Measurements from ENCODE around the gene ANXA3. TPM values are rescaled to one million over a fixed set of nuclear protein-coding genes. Genes with fewer than 3 reads are reported as not detected.
A peak's percentile ranks its signal among the peaks of the same experiment; 100 is the strongest.

Gene ANXA3
- total RNA-seq, 1 donor from 2014 or later, result 182 TPM

GRCh38 chr4:78567500-78568060, 16.0 kb downstream of the ANXA3 start:
- Histone ChIP-seq H3K27me3 (no peaks in the 10 kb centered on the region), H3K36me3 (no peaks in the 10 kb centered on the region), H3K9me3 (no peaks in the 10 kb centered on the region), H3K4me3 (no peak overlapping the region), H3K27ac (peak overlapping the region; percentile 15), H3K4me1 (peaks cover 17% of the 10 kb centered on the region)
- ATAC-seq, result no peak
- intact Hi-C loops (cut with DNase I), result no loop called here
- no peak for DNase-seq
- TF ChIP-seq CTCF (IDR thresholded peaks at IDR 0.05), result no peak

- no peak overlapping the region for H3K27ac ChIP-seq
- no peaks in the 10 kb centered on the region for H3K9me3 ChIP-seq
- DNase-seq, result no peak
- intact Hi-C loops (cut with DNase I), result no loop called here
- H3K4me1 ChIP-seq, result peaks cover 17% of the 10 kb centered on the region
- no peaks in the 10 kb centered on the region for H3K27me3 ChIP-seq
- TF ChIP-seq CTCF (IDR thresholded peaks at IDR 0.05), result no peak
- no peak overlapping the region for H3K4me3 ChIP-seq
- ATAC-seq, result no peak
- no peaks in the 10 kb centered on the region for H3K36me3 ChIP-seq
These were observed 17.2 kb downstream of the ANXA3 start for GRCh38 chr4:78568640-78569305.

GRCh38 chr4:78569306-78569821, 17.8 kb downstream of the ANXA3 start:
- ATAC-seq, result peak; percentile 63
- no peak for TF ChIP-seq CTCF (IDR thresholded peaks at IDR 0.05)

GRCh38 chr4:78570117-78570516, 18.5 kb downstream of the ANXA3 start:
- Histone ChIP-seq H3K4me3 (no peak overlapping the region), H3K36me3 (no peaks in the 10 kb centered on the region), H3K27ac (no peak overlapping the region), H3K27me3 (no peaks in the 10 kb centered on the region), H3K4me1 (peaks cover 17% of the 10 kb centered on the region), H3K9me3 (no peaks in the 10 kb centered on the region)
- no peak for DNase-seq
- intact Hi-C loops (cut with DNase I), result no loop called here
- TF ChIP-seq CTCF (IDR thresholded peaks at IDR 0.05), result no peak
- ATAC-seq, result no peak

More at GRCh38 chr4:78569306-78569821, 17.8 kb downstream of the ANXA3 start:
- Histone ChIP-seq H3K27me3 (no peaks in the 10 kb centered on the region), H3K9me3 (no peaks in the 10 kb centered on the region), H3K36me3 (no peaks in the 10 kb centered on the region), H3K4me1 (peaks cover 17% of the 10 kb centered on the region), H3K4me3 (no peak overlapping the region), H3K27ac (peak overlapping the region; percentile 3)
- DNase-seq, result no peak
- intact Hi-C loops (cut with DNase I), result no loop called here

GRCh38 chr4:78571804-78572203, 20.2 kb downstream of the ANXA3 start:
- Histone ChIP-seq H3K4me3 (no peak overlapping the region), H3K4me1 (peaks cover 7% of the 10 kb centered on the region), H3K9me3 (no peaks in the 10 kb centered on the region), H3K27ac (no peak overlapping the region), H3K27me3 (no peaks in the 10 kb centered on the region), H3K36me3 (no peaks in the 10 kb centered on the region)
- intact Hi-C loops (cut with DNase I), result no loop called here
- TF ChIP-seq CTCF (IDR thresholded peaks at IDR 0.05), result no peak
- DNase-seq, result no peak
- no peak for ATAC-seq
